Tibial artery (tissue), 4 donors: ENCODE measurements around the gene RAD51AP1.

Experiments used
- DNase-seq, 2 donors: peaks; one replicate each; pipeline ENCODE4 v3.0.0-alpha.2; 2019
- H3K27ac ChIP-seq, 2 donors: fragments of 200-600 bp; sonication (generic) in 1 of 2; 1 replicate in 1 of 2; 2 replicates in 1 of 2; pipeline ENCODE4 v1.5.1; 2018 to 2019; ENCODE audit warnings: mild to moderate bottlenecking in 1 of 2
- H3K27me3 ChIP-seq, 2 donors: fragments of 200-600 bp; sonication (generic) in 1 of 2; one replicate each; pipeline versions ENCODE4 v1.5.1 to v1.6.0; 2016 to 2019
- H3K36me3 ChIP-seq, 3 donors: fragments of 200-600 bp; sonication (generic) in 2 of 3; one replicate each; pipeline ENCODE4 v1.5.1; 2016 to 2019; ENCODE audit warnings: mild to moderate bottlenecking in 2 of 3
- H3K4me1 ChIP-seq, 4 donors: fragments of 200-600 bp; sonication (generic) in 2 of 4; 1 replicate in 3 of 4; 2 replicates in 1 of 4; pipeline ENCODE4 v1.5.1; 2016 to 2019
- H3K4me3 ChIP-seq, 2 donors: fragments of 200-600 bp; sonication (generic) in 1 of 2; 1 replicate in 1 of 2; 2 replicates in 1 of 2; pipeline ENCODE4 v1.5.1; 2018 to 2019; ENCODE audit warnings: mild to moderate bottlenecking in 2 of 2
- H3K9me3 ChIP-seq, 3 donors: fragments of 200-600 bp; sonication (generic) in 1 of 3; one replicate each; pipeline ENCODE4 v1.5.1; 2016 to 2019
- CTCF ChIP-seq, 2 experiments: fragments of 200-600 bp in 1 of 2; fragments of 450-650 bp in 1 of 2; IDR thresholded peaks; one replicate each; pipeline ENCODE4 v1.5.1; 2017 to 2019; ENCODE audit warnings: antibody characterized with exemption in 2 of 2, mild to moderate bottlenecking in 1 of 2, moderate library complexity in 1 of 2
- intact Hi-C: fragments of 100-400 bp; cut with DNase I; formaldehyde crosslinking; loops from one replicate; pipeline ENCODE4 v1.15.0; 2023; ENCODE audit warnings: low total_unique reads

The RAD51AP1 gene

DNA sequence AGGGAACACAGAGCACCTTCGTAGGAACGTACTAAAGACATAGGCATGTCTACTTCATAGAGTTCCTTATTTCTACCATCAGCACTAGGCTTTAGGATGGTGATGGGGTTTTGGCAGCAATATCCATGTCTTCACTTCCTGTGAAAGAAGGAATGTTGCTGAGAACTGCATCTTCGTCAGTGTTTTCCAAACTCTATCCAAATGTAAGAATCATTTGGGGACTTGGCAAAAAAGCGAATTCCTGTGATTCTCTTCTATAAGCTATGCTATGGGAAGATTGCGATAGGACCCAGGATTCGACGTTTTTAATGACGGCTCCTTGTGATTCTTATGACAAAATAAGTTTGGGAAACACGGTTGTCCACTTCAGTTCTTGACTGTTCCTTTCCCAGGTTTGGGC lies 70.4 kb downstream of the RAD51AP1 start:
- no peaks in the 10 kb centered on the region for H3K27me3 ChIP-seq
- intact Hi-C loops, result no loop called here
- no peaks in the 10 kb centered on the region for H3K9me3 ChIP-seq
- no peak overlapping the region for H3K4me3 ChIP-seq
- DNase-seq, result no peak
- H3K4me1 ChIP-seq, result peaks cover 0 to 20% (median 8%) of the 10 kb centered on the region in 4 donors
- no peak for TF ChIP-seq CTCF (IDR thresholded peaks at IDR 0.05)
- H3K27ac ChIP-seq, result no peak overlapping the region
- H3K36me3 ChIP-seq, result peaks cover 37 to 51% (median 37%) of the 10 kb centered on the region in 3 donors
